HPDE6-E6E7 (cell line): Measurements from ENCODE around the gene MLX.
A peak's percentile ranks its signal among the peaks of the same experiment; 100 is the strongest.
"Not testable (repeated sequence)": the region's sequence is repeated elsewhere in the genome, so short reads cannot be mapped to it uniquely, and the experiment has no call there.

ENCODE experiments used
- DNase-seq: peaks from one replicate; pipeline ENCODE4 v3.0.0; 2011; ENCODE audit warnings: missing footprints; ENCODE audit errors: extremely low spot score

Gene MLX

GRCh38 chr17:42578282-42578869 is 11.5 kb downstream of the MLX start:
- DNase-seq = peak; percentile 76

DNA sequence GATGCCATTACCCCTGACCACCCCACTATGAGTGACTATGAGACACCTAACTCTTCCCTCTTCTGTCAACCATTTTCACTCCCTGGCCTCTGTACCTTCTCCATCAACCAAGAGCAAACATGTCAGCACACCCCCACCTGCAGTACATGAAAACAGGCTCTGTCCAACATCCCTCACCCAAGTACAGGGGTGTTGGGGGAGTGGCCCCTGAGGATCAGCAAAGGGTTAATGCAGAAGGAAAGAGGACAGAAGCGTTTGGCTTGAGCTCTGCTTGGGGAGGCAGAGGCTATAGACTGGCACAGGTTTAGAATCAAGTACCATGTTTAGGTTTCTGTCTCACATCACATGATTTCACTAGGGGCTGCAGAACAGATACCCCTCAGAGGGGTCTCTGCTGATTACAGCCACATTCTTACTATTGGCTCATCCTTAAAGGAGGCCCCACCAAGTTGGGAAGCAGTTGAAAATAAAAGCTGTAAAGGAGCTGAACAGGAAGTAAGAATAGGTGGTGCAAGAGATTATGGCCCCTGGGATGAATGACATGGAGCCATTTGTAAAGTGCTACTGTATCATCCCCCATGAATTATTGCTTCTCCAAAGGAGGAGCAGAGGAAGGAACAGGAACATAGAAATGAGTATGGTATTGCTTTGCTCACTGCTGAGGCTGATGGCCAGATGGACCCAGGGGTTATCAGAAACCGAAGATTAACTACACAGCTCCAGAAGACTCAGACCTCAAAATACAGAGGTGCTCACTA is 13.1 kb downstream of the MLX start:
- DNase-seq = no peak

- no peak for DNase-seq
Measured at GRCh38 chr17:42581744-42582270, 14.9 kb downstream of the MLX start.

DNA sequence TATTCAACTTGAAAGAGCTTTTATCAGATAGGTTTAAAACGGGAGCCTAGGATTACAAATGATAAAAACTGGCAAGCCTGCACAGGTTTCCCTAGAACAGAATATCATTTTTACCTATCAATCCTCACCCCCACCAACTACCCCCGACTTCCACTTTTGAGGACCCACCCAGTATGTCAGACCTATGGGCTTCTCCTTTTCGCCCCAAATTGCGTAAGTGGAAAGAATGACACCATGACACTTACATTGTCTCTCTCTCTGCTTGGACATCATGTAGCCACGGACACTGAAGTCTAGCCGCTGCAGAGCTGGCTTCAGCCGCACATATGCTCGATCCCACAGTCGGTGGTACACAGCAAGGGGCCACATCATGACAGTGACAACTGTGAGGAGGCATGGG is 18.0 kb downstream of the MLX start:
- no peak for DNase-seq

GRCh38 chr17:42585353-42585752 is 18.5 kb downstream of the MLX start:
- DNase-seq = no peak

- DNase-seq = peak; percentile 96
Measured at GRCh38 chr17:42586514-42587230, 19.8 kb downstream of the MLX start.

- DNase-seq = no peak
Measured at GRCh38 chr17:42590886-42591285, 24.0 kb downstream of the MLX start.

DNA sequence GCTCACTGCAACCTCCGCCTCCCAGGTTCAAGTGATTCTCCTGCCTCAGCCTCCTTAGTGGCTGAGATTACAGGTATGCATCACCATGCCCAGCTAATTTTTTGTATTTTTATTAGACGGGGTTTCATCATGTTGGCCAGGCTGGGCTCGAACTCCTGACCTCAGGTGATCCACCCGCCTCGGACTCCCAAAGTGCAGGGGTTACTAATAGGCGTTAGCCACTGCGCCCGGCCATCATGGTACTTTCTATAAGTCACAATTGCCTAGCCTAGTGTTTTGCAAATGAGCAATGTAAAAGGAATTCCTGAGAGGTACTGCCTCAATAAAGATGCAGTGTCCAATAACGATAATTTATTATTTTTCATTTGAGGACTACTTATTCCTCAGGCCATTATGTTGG is 24.5 kb downstream of the MLX start:
- DNase-seq = no peak

DNA sequence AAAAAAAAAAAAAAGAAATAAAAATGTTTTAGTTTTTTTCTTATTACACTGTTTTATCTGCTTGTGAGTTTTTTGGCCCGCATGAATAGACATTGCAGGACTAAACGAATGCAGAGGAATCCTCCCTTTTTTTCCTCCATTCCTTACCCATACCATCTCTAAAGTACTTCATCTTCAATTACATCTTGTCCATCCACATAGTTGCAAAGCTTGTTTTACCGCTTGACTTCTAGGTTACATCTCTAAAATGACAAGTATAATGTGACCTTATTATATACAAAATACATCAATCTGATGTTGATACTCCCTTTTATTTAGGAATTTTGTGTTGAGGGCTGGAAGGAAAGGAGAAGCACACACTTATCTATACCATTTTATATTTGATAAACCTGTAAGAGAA is 29.5 kb downstream of the MLX start:
- no peak for DNase-seq

- DNase-seq = no peak
Measured at GRCh38 chr17:42598905-42599304, 32.0 kb downstream of the MLX start.

DNA sequence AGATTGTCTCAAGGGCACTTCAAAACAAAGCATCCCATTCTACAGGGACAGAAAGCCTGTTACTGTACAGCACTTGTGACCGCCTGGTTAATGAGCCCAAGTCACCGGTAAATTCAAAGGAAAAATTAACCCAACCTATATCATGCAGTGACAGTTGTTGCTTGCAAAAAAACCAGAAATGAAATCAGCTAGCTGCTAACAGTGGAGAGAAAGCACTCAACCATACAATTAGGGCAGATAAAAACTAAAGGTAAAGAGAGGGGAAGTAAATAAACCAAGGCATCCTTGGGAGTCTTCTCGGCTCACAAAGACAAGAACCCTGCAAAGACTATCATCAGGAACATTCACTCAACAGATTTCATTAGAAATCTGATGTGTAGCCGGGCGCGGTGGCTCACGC is 36.4 kb downstream of the MLX start:
- DNase-seq = no peak

GRCh38 chr17:42607769-42608168 is 40.9 kb downstream of the MLX start:
- DNase-seq = no peak

DNA sequence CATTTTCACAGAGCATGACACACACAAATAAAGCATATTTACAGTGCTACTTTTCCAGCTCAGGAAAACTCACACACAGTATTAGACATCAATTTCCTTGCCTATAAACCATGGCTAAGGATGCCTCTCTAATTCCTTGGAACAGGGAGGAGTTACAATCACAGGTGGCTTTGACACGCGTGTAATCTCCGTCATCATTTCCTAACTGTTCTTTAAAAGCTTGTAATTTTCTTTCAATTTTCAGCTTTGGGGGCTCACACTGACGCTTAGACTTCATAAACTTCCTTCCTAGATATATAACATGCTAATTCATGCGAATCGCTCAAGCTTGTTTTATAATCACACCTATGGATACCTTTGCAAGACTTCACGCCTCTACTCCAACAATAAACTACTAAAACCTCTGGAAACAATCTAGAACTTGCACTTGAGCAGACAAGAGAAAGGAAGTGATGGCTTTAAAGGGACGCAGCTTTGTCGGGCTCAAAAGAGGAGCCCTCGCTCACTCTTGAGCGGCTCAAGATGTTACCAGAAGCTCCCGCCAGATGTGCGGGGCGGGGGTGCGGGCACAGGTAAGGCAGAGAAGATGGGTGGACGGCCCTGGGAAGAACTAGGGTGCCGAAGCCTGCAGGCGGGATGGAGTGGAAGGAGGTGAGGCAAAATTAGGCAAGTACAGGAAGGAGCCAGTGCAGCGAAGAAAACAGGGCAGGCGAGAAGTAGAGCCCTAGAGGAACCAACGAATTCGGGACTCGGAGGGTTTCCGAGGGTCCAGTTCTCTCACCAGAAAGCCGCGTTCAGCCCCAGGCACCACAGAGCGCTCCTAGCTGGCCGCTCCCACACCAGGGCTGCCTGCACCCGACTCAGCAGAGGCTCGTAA is 41.6 kb downstream of the MLX start:
- DNase-seq = peak; percentile 76

GRCh38 chr17:42609182-42609813 is 42.4 kb downstream of the MLX start, which contains the start of the genes RETREG3 and TUBG1:
Gene RETREG3, minus strand, starts transcription at chr17:42609374. Its CDS starts 50 bp downstream, at chr17:42609324.
Gene TUBG1, plus strand, starts transcription at chr17:42609683. Its CDS starts 55 bp downstream, at chr17:42609738.
- DNase-seq = peak; percentile 99

DNA sequence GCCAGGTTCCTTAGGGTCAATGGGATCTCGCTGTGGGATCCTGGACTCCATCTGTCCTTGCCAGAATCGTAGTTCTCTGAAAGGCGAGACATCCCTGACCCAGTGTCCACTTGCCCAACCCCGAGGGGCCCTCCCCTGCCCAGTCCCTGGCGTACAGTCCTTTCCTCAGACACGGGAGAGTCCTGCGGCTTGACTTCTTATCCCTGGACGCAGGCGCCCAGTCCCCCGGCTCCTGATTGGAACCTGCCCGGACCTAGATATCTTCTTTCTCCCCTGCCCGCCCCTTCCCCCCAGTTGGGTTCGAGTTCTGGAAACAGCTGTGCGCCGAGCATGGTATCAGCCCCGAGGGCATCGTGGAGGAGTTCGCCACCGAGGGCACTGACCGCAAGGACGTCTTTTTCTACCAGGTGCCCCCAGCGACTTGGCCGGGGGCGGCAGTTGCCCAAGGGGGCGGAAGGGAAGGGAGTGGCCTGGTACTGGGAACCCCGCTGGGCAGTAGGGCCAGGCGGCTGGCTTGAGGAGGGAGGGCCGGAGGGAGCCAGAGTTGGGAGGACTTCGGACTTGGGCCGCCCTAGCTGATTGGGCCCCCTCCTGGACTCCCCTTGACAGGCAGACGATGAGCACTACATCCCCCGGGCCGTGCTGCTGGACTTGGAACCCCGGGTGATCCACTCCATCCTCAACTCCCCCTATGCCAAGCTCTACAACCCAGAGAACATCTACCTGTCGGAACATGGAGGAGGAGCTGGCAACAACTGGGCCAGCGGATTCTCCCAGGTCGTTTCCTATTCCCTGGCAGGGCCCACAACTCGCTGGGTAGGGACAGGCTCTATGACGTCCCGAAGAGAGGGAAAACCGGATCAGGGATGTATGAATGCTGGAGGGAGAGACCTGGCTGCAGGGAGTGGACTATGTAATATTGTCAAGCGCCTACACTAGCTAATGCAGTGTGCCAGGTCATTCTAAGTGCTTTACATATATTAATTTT is 43.2 kb downstream of the MLX start:
- not testable (repeated sequence) for DNase-seq

DNA sequence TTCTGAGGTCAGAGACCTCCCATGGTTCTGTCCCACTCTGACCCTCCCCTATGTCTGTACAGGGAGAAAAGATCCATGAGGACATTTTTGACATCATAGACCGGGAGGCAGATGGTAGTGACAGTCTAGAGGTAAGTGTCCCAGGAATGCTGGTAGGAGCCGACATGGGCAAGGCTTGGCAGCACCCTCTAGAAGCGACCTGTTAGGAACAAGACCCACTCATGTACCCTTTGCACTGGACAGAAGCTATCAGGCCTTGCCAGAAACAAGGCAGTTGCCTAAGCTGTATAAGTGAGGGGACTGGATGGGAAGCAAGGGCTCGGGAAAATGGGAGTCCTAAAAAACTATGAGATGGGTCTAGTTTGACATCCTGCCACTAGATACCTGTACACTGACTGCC is 45.1 kb downstream of the MLX start:
- no peak for DNase-seq

GRCh38 chr17:42613699-42614295 is 46.9 kb downstream of the MLX start:
- DNase-seq = no peak

DNA sequence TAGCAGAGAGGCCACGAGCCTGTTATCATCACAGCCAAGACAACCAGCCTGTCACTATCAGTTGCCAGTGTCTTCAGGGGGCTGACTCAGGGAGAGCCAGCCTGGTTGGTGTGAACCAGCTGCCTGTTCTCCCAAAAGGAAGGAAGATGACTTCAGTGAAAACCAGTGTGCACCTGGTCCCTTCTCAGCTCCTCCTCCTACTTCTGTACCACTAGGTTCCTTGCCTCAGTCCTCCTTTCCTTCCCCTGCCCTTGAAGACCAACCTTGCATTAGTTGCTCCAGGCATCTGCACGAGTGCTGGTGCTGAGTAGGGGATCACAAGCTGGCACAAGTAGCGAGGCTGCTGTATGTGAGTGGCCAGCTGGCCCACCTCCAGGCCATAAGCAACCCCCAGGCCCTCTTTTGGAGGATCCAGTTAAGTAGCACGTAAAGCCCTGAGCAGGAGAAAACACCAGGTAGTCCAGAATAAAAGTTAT is 51.1 kb downstream of the MLX start:
- DNase-seq = no peak

DNA sequence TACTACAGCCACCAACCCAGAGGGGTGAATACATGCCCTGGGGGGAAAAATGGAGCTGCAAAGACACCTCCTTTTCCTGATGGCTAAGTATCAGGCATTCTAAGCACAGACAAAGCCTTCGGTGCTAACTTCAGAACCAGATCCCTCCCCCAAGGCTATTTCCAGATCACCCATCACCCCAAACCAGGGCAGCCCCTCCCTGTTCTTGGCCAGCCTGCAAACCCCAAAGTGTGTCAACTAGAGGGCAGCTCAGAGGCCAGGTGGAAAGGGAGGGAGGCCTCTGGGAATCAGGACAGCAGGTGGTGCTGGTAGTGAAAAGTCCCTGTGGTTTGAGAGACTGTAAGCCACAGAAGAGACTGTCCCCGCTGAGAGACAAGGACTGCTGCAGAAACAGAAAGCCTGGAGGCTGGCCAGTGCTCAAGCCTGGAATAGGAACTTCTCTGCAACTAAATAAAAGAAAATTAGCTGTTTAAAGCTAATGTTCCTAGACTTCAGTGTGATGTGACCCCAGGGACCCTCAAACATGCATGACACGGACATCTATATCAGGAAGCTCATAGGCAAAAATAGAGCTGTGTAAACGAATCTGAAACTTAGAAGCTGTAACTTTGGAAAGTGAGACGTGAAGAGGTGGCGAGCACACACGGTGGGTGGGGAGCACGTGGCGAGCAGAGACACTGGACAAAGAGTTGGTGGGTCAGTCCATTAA is 51.7 kb downstream of the MLX start:
- DNase-seq = peak; percentile 64
